NOMO-1 treated with DMSO at 0.1 percent for 48 hours (cell line): ENCODE results near the gene SUPT6H.

Source experiments
- DNase-seq: peaks from one replicate; lab custom pipeline; 2025; ENCODE audit not compliant: unreplicated experiment; lab: John Stamatoyannopoulos, UW

The SUPT6H gene

DNA sequence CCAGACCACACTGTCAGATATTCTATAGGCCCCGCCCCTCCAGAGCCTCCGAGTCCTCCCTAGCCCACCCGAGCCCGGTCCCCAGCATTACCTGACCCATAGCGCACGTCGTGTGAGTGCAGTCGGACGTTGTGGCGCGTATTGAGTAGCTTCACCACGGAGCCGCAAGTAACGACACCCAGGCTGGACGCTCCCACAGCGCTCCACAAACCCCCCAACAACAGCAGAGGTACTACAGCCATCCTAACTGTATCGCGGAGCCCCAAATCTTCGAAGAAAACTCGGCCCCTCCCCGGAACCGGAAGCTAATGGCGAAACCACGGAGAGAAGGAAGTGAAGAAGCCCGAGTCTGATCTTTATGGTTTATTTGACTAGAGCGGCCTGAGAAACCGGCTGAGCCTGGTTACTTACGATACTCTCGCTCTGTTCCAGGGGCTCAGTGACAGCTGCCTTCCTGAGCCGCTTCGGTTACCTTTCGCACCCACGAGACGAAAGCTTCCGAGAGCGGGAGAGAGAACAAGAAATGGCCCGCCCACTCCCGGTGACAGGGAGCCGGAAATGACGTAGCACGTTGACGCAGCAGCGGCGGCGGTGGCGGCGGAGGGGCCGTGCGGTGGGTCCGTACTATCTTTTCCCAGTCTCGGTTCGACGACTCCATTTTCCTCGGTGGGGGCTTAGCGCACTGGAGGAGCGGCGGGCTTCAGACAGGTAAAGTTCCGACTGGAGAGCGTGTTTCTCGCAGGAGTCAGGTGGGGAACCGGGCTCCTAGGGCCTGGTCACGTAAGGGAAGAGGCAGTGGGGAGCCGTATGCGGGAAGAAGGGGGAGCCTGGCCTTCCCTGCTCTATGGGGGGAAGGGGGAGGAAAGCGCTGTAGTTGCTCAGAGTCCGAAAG is at the start of gene SUPT6H, which contains the start of gene SDF2:
SUPT6H (plus strand) TSS at position 571 of the 892 bp plus-strand sequence. CDS start 11,197 bp downstream, outside the sequence.
SDF2 (minus strand) TSS at position 272 of the 892 bp plus-strand sequence; CDS start at position 242, 30 bp downstream.
- peak; percentile 90 for DNase-seq

DNA sequence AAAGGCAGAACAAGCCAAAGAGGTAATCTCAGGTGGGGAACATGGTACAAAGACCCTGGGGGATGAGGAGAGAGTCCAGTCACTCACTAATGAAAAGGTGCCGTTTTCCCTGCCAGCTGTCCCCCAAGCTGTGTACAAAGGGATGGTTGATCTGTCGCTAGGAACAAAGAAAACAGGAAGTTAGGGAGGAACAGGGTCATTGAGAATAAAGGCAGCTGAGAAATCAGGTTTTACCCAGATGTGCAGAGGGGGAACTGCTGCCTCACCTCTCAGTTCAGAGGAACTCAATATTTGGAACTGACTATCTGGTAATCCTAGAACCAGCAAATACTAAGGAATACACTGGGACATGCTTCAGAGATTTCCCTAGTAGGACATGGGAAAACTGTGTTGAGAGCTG is 49.5 kb upstream of the SUPT6H start:
- DNase-seq, result no peak

- no peak for DNase-seq
These were observed 48.8 kb upstream of the SUPT6H start for GRCh38 chr17:28612936-28613872.

DNA sequence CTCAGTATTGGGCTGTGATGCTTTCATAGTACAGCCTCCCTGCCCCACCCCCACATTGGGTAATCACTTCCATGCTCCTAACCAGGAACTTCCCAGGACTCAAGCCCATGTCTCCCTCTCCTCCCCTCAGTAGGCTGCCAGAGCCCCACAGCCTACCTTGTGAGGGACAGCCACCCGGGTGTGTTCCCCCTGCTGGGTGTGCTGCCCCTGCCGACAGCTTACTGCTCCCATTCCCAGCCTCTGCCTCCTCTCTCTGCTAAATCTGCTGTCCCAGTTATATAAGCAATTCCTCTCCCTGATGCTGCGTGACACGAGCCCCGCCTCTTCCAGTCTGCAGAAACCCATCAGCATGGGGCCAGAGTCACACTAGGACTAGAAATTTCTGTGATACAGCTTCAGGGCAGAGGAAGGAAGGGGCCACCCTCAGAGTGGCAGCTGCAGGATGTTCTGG is 48.0 kb upstream of the SUPT6H start, which contains the start of gene RSKR:
RSKR (minus strand) TSS at position 255 of the 451 bp plus-strand sequence; CDS start at position 231, 24 bp downstream.
- no peak for DNase-seq

- DNase-seq, result no peak
These were observed 46.6 kb upstream of the SUPT6H start for GRCh38 chr17:28615260-28615940.

GRCh38 chr17:28616281-28616680 is 45.7 kb upstream of the SUPT6H start:
- DNase-seq, result no peak

- DNase-seq, result no peak
These were observed 43.5 kb upstream of the SUPT6H start for GRCh38 chr17:28618464-28618863.

- no peak for DNase-seq
These were observed 42.0 kb upstream of the SUPT6H start for GRCh38 chr17:28620010-28620409.

GRCh38 chr17:28622186-28622585 is 39.8 kb upstream of the SUPT6H start:
- DNase-seq, result no peak

DNA sequence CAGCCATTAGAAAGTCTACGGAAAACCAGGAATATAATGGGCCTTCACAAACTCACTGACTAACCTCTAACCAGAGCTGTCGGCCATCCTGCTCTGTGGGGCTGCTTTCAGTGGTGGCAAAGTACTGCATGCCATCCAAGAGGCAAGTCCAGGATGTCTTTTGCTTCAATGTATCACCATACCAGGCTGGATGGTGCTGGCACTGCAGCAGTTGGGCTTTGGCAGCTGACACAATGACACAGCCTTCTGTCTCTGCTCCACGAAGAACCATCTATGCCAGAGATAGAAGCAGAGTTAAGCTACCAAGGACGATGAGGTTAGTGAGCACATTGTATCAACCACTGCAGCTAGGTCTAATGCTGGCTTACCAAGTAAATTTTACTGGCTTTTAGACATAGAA is 38.3 kb upstream of the SUPT6H start:
- DNase-seq, result no peak

DNA sequence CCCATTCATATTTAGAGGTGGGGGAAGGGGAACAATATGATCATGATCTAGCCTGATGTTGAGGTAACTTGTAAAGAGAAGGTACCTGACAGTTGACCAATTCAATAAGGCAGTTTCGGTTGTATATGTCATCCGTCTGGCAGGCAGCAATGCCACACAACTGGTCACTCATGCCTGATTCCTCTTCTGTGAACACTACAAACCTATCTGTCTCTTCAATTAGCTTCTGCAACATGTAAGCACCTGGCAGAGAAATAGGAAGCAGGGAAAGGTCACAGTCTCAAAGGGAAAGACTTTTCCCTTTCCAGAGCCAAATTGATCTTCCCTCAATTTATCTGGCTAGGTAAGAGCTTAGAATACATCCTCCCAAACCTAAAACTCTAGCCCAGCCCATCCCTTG is 37.9 kb upstream of the SUPT6H start:
- DNase-seq, result no peak

- DNase-seq, result no peak
These were observed 35.2 kb upstream of the SUPT6H start for GRCh38 chr17:28626818-28627217.

DNA sequence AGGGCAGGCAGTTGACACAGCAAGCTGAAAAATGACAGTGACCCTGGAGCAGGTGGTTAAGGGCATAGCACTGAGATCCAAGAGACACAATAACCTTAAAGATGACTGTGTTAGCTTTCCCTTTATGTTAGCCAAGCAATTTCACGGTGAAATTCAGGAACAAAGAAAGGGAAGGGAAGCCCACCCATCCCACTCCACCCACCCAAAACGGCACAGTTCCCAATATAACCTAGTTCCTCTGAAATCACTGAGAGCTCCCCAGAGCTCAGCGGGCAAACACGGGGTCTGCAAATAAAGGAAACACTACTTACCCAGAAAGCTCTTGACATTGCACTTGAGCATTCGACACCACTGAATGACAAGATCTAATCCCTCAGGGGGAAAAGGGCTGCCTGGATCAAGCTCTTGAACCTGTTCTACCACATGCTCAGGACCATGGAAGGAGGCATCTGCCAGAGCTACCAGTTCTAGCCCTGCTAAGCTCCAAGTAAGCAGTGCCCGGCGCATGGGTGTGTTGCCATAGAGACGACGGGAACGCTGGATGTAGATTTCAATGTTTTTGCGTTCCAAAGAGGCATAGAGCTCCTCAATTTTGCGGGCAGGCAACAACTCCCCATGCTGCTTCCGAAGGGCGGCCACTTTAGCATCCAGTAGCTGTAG is 27.7 kb upstream of the SUPT6H start:
- no peak for DNase-seq

- DNase-seq, result no peak
These were observed 26.5 kb upstream of the SUPT6H start for GRCh38 chr17:28635506-28635905.

DNA sequence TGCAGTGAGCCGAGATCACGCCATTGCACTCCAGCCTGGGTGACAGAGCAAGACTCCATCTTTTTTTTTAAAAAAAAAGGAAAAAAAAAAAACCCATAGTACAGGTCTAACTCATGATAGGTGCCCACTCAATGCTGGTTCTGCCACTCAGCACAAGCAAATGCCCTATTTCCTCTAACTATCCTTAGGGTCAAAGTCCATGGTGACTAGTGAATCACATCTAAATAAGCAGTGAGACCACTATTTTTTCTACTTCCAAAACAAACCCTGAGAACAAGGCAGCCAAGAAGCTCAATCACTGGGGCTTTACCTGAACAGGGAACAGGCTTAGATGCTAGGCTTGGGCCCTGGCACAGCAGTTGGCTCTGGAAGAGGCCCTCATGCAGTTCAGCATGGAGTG is 20.4 kb upstream of the SUPT6H start:
- no peak for DNase-seq

- peak; percentile 69 for DNase-seq
These were observed 17.8 kb upstream of the SUPT6H start for GRCh38 chr17:28643983-28644786.

DNA sequence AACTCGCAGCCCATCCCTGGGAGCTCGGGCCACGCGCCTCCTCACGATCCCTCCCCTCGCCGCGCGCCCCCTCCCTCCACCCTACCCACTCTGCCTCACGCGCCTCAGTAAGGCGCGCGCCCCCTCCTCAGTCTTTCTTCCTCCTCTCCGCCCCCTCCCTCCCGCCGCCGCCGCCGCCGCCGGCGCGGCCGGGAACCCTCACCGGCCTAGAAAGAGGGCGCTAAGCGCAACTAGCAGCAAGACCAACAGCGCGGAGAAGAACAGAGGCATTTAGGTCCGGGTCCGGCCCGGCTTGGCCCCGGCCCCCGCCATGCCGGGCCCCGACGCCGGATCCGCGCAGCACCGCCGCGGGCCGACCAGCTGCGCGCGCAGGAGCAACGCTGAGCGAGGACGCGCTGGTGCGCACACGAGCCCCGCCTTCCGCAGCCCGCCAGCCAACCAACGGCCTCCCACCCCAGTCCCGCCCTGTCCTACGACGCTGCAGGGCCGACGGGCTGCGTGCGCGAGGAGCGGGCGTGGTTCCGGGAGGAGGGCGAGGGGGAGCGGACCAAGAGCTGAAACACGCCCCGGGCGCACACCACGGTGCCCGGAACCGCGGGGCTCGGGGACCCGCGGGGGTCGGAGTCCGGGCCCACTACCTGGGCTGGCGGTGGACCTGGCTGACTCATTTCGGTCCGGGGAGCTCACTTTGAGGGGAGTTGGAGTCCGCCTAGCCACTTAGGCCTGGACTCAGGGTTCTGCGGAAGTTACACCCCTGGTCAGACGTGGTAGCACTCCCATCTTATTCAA is 17.0 kb upstream of the SUPT6H start, which contains the start of gene BLTP2:
BLTP2 (minus strand) TSS at position 372 of the 789 bp plus-strand sequence; CDS start at position 270, 102 bp downstream.
- peak; percentile 92 for DNase-seq

DNA sequence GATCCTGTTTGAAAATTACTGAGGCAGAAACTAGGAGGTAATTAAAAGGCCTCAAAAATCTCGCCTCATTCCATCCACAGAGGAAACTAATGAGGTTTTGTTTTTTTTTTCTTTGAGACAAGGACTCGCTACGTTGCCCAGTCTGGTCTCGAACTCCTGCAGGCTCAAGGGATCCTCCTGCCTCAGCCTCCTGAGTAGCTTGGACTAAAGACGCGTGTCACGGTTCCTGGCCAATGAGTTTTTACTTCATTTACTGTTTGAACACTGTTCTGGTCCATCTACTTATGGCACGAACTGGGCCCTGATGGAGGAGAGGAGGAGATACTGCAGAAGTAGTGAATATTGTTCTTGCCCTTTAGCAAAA is 16.4 kb upstream of the SUPT6H start:
- DNase-seq, result no peak
